ENCODE measurements around the gene ZNF197. TPM values are rescaled to one million over a fixed set of nuclear protein-coding genes. Genes with fewer than 3 reads are reported as not detected.

The ZNF197 gene
- total and polyA plus RNA-seq, 2 of the 4 experiments (the other 2 are of a cell fraction), result 5.0 to 14.9 TPM

DNA sequence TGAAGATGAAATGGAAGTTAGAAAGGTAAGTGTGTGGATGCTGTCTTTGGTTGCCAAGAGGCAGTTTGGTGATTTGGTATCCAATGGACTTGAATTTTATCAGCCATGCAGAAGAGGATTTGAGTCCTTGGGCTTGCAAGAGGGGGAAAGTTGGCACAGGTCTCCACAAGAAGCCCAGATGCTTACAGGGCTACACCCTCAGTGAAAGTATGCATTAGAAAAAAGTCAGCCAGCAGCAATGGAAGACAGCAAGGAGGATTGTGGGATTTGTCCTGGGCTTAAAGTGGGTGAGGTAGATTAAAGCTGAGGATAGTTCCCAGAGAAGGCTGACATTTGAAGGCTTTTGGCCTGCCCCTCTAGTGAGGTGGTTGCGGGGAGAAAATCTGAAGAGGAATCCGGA is 23.1 kb upstream of the ZNF197 start:
- Histone ChIP-seq H3K56ac (ENCODE audit: extremely low read depth, insufficient read depth, low read length) (no peak overlapping the region), H2BK20ac (ENCODE audit: low read depth, low read length) (no peak overlapping the region), H3K18ac (ENCODE audit: low read depth, low read length) (no peak overlapping the region), H4K5ac (ENCODE audit: low read depth, low read length) (no peak overlapping the region), H2BK5ac (ENCODE audit: low read depth, low read length, poor library complexity, severe bottlenecking) (no peak overlapping the region), H3K9me3 (ENCODE audit: control insufficient read depth, insufficient read depth, low read length) (0 out of 2 replicates have a peak, but pooled peaks cover 5% of the 10 kb centered on the region), H3K4me2 (ENCODE audit: low read depth, low read length) (no peak overlapping the region), H3K79me1 (ENCODE audit: low read depth in 1 of 2, low read length in 2 of 2) (no peaks in the 10 kb centered on the region), H3K27ac (ENCODE audit: insufficient read depth, low read length) (no peak overlapping the region), H4K20me1 (ENCODE audit: insufficient read depth, low read length) (no peaks in the 10 kb centered on the region), H3K9me1 (ENCODE audit: insufficient read depth, low read length) (no peaks in the 10 kb centered on the region), H4K91ac (ENCODE audit: insufficient read depth, low read depth, low read length) (no peak overlapping the region), H2BK15ac (ENCODE audit: low read depth, low read length) (no peak overlapping the region), H3K9ac (ENCODE audit: low read depth, low read length) (no peak overlapping the region), H3K23ac (ENCODE audit: low read depth, low read length) (no peak overlapping the region), H3K27me3 (ENCODE audit: control insufficient read depth, insufficient read depth, low read length) (no peaks in the 10 kb centered on the region), H3K4ac (ENCODE audit: low read depth, low read length) (no peak overlapping the region), H2AK9ac (replicated peaks; ENCODE audit: low read depth, low read length, poor library complexity) (no peak overlapping the region), H2BK120ac (ENCODE audit: low read depth, low read length) (no peak overlapping the region), H3K4me3 (ENCODE audit: insufficient read depth, low read depth, low read length) (no peak overlapping the region), H2AK5ac (ENCODE audit: low read depth, low read length) (no peak overlapping the region), H3K14ac (replicated peaks; ENCODE audit: low read depth, low read length) (no peak overlapping the region), H3K4me1 (ENCODE audit: control insufficient read depth, insufficient read depth, low read length) (no peaks in the 10 kb centered on the region), H2AFZ (replicated peaks; ENCODE audit: low read length, poor library complexity) (no peak overlapping the region), H4K8ac (ENCODE audit: low read depth in 2 of 2, low read length in 2 of 2) (no peak overlapping the region), H3K36me3 (ENCODE audit: control insufficient read depth, insufficient read depth, low read length) (peaks cover 5% of the 10 kb centered on the region; the same call in 1 of the 2 replicates)
- WGBS, 2 experiments (ENCODE audit: extremely low coverage in 2 of 2, insufficient read length in 1 of 2), result no CpG with 5 or more reads among the region's 2 CpGs
- intact Hi-C loops (cut with micrococcal nuclease), result no loop called here
- CTCF ChIA-PET, result no interaction called here
- POLR2A ChIA-PET (ENCODE audit: unreplicated experiment), result no interaction called here
- no peak for TF ChIP-seq RAD21 (IDR thresholded peaks at IDR 0.05; ENCODE audit: low read length)
- no peak for TF ChIP-seq CHD1 (IDR thresholded peaks at IDR 0.05; ENCODE audit: low read depth, low read length)
- TF ChIP-seq CEBPB (IDR thresholded peaks at IDR 0.05; ENCODE audit: low read depth, low read length), result no peak
- ATAC-seq (ENCODE audit: low read depth), result no peak
- BruUV-seq (replicated peaks), result no TSS peak
- no peak for DNase-seq
- in situ Hi-C loops (cut with MboI; ENCODE audit: low sequenced_read_pairs), result no loop called here
- dilution Hi-C loops (cut with HindIII; ENCODE audit: low sequenced_read_pairs, unreplicated experiment), result no loop called here
